WTC11 (cell line): ENCODE data around the gene NRXN2. TPM values are rescaled to one million over a fixed set of nuclear protein-coding genes. Genes with fewer than 3 reads are reported as not detected.

Experiments
- ATAC-seq: fragments of 200-7000 bp; cut with Tn5 transposase; 2 replicates; pipeline ENCODE4 v1.10.0; 2021; ENCODE audit warnings: mild to moderate bottlenecking, moderate library complexity
- CTCF ChIA-PET: fragments of 300-600 bp; sonication (Branson Sonifier 250); formaldehyde crosslinking; loops from one replicate; lab custom pipeline; 2021; ENCODE audit warnings: antibody characterized with exemption; lab: Charles Lee
- POLR2A ChIA-PET: fragments of 350-600 bp; sonication (Branson Sonifier 250); formaldehyde crosslinking; loops from one replicate; lab custom pipeline; 2021; ENCODE audit warnings: antibody characterized with exemption; lab: Charles Lee
- DNase-seq: peaks from one replicate; pipeline ENCODE4 v3.0.0; 2021; ENCODE audit warnings: low spot score
- H3K27ac Mint-ChIP-seq: 2 replicates; pipeline ENCODE4 v1.8.0; 2021; ENCODE audit warnings: mixed read lengths
- H3K27me3 Mint-ChIP-seq: 2 replicates; pipeline ENCODE4 v1.8.0; 2021; ENCODE audit warnings: low read depth, mild to moderate bottlenecking, moderate library complexity, mixed read lengths
- H3K36me3 Mint-ChIP-seq: 2 replicates; pipeline ENCODE4 v1.8.0; 2021; ENCODE audit warnings: mixed read lengths
- H3K4me1 Mint-ChIP-seq: 2 replicates; pipeline ENCODE4 v1.8.0; 2022; ENCODE audit warnings: mixed read lengths
- H3K4me3 Mint-ChIP-seq: 2 replicates; pipeline ENCODE4 v1.8.0; 2021; ENCODE audit warnings: mild to moderate bottlenecking, moderate library complexity, mixed read lengths
- H3K9me3 Mint-ChIP-seq: 2 replicates; pipeline ENCODE4 v1.8.0; 2021; ENCODE audit warnings: mixed read lengths
- ATF1 ChIP-seq: sonication (generic); formaldehyde crosslinking; IDR thresholded peaks from 2 replicates; pipeline ENCODE4 v1.8.1; 2023; ENCODE audit warnings: mild to moderate bottlenecking, moderate library complexity, missing genetic modification reagents
- ATF2 ChIP-seq: sonication (generic); formaldehyde crosslinking; IDR thresholded peaks from 2 replicates; pipeline ENCODE4 v1.8.1; 2022; ENCODE audit warnings: low read depth, missing genetic modification reagents, borderline replicate concordance
- CREB1 ChIP-seq: sonication (generic); formaldehyde crosslinking; IDR thresholded peaks from 2 replicates; pipeline ENCODE4 v1.8.0; 2023; ENCODE audit warnings: mild to moderate bottlenecking, missing genetic modification reagents
- E2F4 ChIP-seq: sonication (generic); formaldehyde crosslinking; IDR thresholded peaks from 2 replicates; pipeline ENCODE4 v1.8.1; 2022; ENCODE audit warnings: low read depth, mild to moderate bottlenecking, moderate library complexity, missing genetic modification reagents, borderline replicate concordance
- E2F5 ChIP-seq: sonication (generic); formaldehyde crosslinking; IDR thresholded peaks from 2 replicates; pipeline ENCODE4 v1.8.1; 2022; ENCODE audit warnings: mild to moderate bottlenecking, moderate library complexity, missing genetic modification reagents
- EMX1 ChIP-seq: fragments of 250-450 bp; sonication (Bioruptor Pico); IDR thresholded peaks from 2 replicates; pipeline ENCODE4 v1.8.0; 2021; ENCODE audit warnings: mild to moderate bottlenecking
- ESRRA ChIP-seq: sonication (generic); formaldehyde crosslinking; IDR thresholded peaks from 2 replicates; pipeline ENCODE4 v1.8.1; 2022; ENCODE audit warnings: mild to moderate bottlenecking, missing genetic modification reagents, borderline replicate concordance
- GTF2I ChIP-seq: fragments of 250-450 bp; sonication (Bioruptor Pico); conservative IDR thresholded peaks from 2 replicates; pipeline ENCODE4 v1.4.0; 2021; ENCODE audit warnings: mild to moderate bottlenecking
- IRF2 ChIP-seq: sonication (generic); formaldehyde crosslinking; IDR thresholded peaks from 2 replicates; pipeline ENCODE4 v1.8.0; 2022; ENCODE audit warnings: low read depth, missing genetic modification reagents, borderline replicate concordance
- JUN ChIP-seq: sonication (generic); formaldehyde crosslinking; IDR thresholded peaks from 2 replicates; pipeline ENCODE4 v1.8.0; 2023; ENCODE audit warnings: mild to moderate bottlenecking, missing genetic modification reagents
- MXD4 ChIP-seq: fragments of 250-450 bp; sonication (Bioruptor Pico); IDR thresholded peaks from 2 replicates; pipeline ENCODE4 v1.8.0; 2021; ENCODE audit warnings: mild to moderate bottlenecking, moderate library complexity, borderline replicate concordance
- NR1H2 ChIP-seq: sonication (generic); formaldehyde crosslinking; IDR thresholded peaks from 2 replicates; pipeline ENCODE4 v1.9.0; 2021; ENCODE audit warnings: mild to moderate bottlenecking, moderate library complexity, missing genetic modification reagents
- PRDM15 ChIP-seq: sonication (generic); formaldehyde crosslinking; IDR thresholded peaks from 2 replicates; pipeline ENCODE4 v1.8.0; 2022; ENCODE audit warnings: missing genetic modification reagents
- PRRX2 ChIP-seq: fragments of 250-450 bp; sonication (Bioruptor Pico); IDR thresholded peaks from 2 replicates; pipeline ENCODE4 v1.8.0; 2021; ENCODE audit warnings: mild to moderate bottlenecking
- RORB ChIP-seq: fragments of 250-450 bp; sonication (Bioruptor Pico); IDR thresholded peaks from 2 replicates; pipeline ENCODE4 v1.9.0; 2021; ENCODE audit warnings: mild to moderate bottlenecking
- SOX15 ChIP-seq: fragments of 250-450 bp; sonication (Bioruptor Pico); IDR thresholded peaks from 2 replicates; pipeline ENCODE4 v1.9.0; 2021; ENCODE audit warnings: mild to moderate bottlenecking
- SP1 ChIP-seq: sonication (generic); formaldehyde crosslinking; conservative IDR thresholded peaks from 2 replicates; pipeline ENCODE4 v1.8.1; 2022; ENCODE audit warnings: missing genetic modification reagents
- USF2 ChIP-seq: sonication (generic); formaldehyde crosslinking; IDR thresholded peaks from 2 replicates; pipeline ENCODE4 v1.8.1; 2023; ENCODE audit warnings: mild to moderate bottlenecking, missing genetic modification reagents, moderate library complexity
- ZNF263 ChIP-seq: sonication (generic); formaldehyde crosslinking; IDR thresholded peaks from 2 replicates; pipeline ENCODE4 v1.8.1; 2022; ENCODE audit warnings: low read depth, mild to moderate bottlenecking, moderate library complexity, missing genetic modification reagents
- ZNF317 ChIP-seq: sonication (generic); formaldehyde crosslinking; IDR thresholded peaks from 2 replicates; pipeline ENCODE4 v1.8.1; 2023; ENCODE audit warnings: low read depth, mild to moderate bottlenecking, moderate library complexity, missing genetic modification reagents, borderline replicate concordance
- ZNF512 ChIP-seq: sonication (generic); formaldehyde crosslinking; IDR thresholded peaks from 2 replicates; pipeline ENCODE4 v1.8.1; 2022; ENCODE audit warnings: missing genetic modification reagents, borderline replicate concordance
- ZNF671 ChIP-seq: fragments of 250-450 bp; sonication (Bioruptor Pico); IDR thresholded peaks from 2 replicates; pipeline ENCODE4 v1.8.0; 2021; ENCODE audit warnings: mild to moderate bottlenecking
- total RNA-seq: library from RNA; stranded (reverse); gene quantifications from 3 replicates; pipeline ENCODE4 v1.2.3, GENCODE V29; 2021

NRXN2 gene
- total RNA-seq, 1 experiment from 2014 or later = 8.6 TPM

GRCh38 chr11:64621283-64622019 lies 101.5 kb downstream of the NRXN2 start (continued):
- TF ChIP-seq ZNF512 (CRISPR knock-in tag) (no peak), ZNF671 (CRISPR knock-in tag) (no peak), ATF1 (CRISPR knock-in tag) (no peak), E2F5 (CRISPR knock-in tag) (no peak), ZNF263 (CRISPR knock-in tag) (no peak), EMX1 (CRISPR knock-in tag) (no peak), RORB (CRISPR knock-in tag) (no peak), PRDM15 (CRISPR knock-in tag) (no peak), ESRRA (CRISPR knock-in tag) (no peak)

DNA sequence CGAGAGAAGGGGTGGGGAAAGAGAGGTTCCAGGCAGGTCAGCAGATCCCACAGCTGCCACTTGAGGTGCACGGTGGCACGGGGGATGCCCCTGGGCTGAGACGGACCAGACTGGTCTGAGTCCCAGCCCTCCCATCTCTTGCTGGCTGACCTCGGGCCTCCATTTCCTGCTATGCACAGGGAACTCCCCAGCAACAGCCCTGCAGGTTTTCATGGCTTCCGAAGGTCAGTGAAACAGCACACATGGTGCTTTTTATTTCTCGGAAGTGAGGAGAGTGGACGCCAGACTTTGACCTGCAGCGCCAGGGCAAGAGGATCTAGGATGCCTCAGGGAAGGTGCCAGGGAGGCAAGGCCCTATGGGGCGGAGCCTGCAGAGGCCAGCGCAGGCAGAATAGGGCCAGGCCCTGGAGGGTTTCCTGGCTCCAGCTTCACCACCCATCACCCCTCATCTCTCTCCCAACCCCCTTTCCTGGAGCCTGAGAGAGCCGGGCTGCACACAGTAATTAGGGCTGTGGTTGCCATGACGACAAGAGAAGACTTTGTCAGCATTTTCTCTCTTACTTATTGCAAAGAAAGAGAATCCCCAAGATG lies 102.5 kb downstream of the NRXN2 start:
- H3K36me3 Mint-ChIP-seq = no peaks in the 10 kb centered on the region
- DNase-seq = no peak
- ATAC-seq = peak; percentile 33
- H3K27ac Mint-ChIP-seq = no peak overlapping the region
- no peak overlapping the region for H3K4me3 Mint-ChIP-seq
- ChIA-PET CTCF (interaction anchor here (0.7 to 3.1 kb wide), 8 partner anchors 10 to 172 kb away, joined by 3 to 19 read pairs (median 3); no protein-coding TSS in a partner anchor), POLR2A (no interaction called here)
- H3K27me3 Mint-ChIP-seq = no peaks in the 10 kb centered on the region; the same call in 1 of the 2 replicates
- H3K4me1 Mint-ChIP-seq = peaks cover 11% of the 10 kb centered on the region
- no peaks in the 10 kb centered on the region for H3K9me3 Mint-ChIP-seq
- TF ChIP-seq USF2 (CRISPR knock-in tag) (no peak), CREB1 (CRISPR knock-in tag) (no peak), JUN (CRISPR knock-in tag) (no peak), ZNF317 (CRISPR knock-in tag) (no peak), GTF2I (CRISPR knock-in tag) (no peak), ATF1 (CRISPR knock-in tag) (no peak), ATF2 (CRISPR knock-in tag) (no peak), MXD4 (CRISPR knock-in tag) (no peak), IRF2 (no peak), NR1H2 (CRISPR knock-in tag) (no peak), PRRX2 (CRISPR knock-in tag) (no peak), SOX15 (no peak), E2F4 (CRISPR knock-in tag) (no peak), E2F5 (CRISPR knock-in tag) (no peak), SP1 (CRISPR knock-in tag) (no peak)
